HG03039 (cell line): ENCODE measurements around the gene RMC1.
"Not testable (repeated sequence)": the region's sequence is repeated elsewhere in the genome, so short reads cannot be mapped to it uniquely, and the experiment has no call there.

Experiments
- ATAC-seq: cut with Tn5 transposase; IDR thresholded peaks from one replicate; pipeline ENCODE4 v1.9.1; 2021; ENCODE audit warnings: mild to moderate bottlenecking, moderate library complexity; ENCODE audit not compliant: unreplicated experiment

The RMC1 gene

DNA sequence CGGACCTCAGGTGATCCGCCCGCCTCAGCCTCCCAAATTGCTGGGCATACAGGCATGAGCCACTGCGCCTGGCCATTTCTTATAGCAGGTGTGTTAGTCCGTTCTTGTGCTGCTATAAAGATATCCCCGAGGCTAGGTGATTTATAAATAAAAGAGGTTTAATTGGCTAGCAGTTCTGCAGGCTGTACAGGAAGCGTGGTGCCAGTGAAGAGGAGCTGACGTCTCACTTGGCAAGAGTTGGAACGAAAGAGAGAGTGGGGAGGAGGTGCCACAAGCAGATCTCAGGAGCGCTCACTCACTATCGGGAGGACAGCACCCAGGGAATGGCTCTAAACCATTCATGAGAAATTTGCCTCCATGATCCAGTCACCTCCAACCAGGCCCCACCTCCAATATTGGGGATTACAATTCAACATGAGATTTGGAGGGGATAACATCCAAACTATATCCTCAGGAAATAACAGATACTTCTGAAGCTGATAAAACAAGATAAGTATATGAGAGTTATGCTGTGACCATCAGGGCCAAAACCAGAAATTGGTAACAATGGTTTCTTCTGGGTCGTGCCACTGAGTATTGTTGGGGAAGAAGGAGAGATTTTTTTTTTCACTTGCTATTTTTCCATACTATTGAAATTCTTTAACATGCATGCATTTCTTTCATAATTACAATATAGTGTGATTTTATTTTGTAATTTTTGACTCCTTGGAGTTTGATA is 7.4 kb upstream of the RMC1 start:
- no peak for ATAC-seq

DNA sequence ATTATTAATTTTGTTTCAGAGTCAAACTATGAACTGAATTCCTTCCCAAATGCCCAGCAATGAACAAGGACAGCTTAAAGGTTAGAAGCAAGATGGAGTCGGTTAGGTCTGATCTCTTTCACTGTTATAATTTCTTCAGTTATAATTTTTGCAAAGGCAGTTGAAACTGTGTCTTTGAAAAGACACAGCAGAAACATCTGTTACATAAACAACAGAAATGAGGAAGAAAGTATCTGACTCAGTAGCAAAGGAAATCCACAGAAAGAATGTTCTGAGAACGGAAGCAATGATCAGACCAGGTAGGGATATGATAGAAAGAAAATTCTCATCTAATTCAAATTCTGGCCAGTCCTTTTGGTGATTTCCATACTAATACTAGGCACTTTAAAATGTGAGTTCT is 5.2 kb upstream of the RMC1 start:
- ATAC-seq: no peak

GRCh38 chr18:23498877-23499276 is 4.4 kb upstream of the RMC1 start:
- no peak for ATAC-seq

GRCh38 chr18:23499291-23499781 is 4.0 kb upstream of the RMC1 start:
- ATAC-seq: no peak

GRCh38 chr18:23501626-23502025 is 1.7 kb upstream of the RMC1 start:
- ATAC-seq: no peak

DNA sequence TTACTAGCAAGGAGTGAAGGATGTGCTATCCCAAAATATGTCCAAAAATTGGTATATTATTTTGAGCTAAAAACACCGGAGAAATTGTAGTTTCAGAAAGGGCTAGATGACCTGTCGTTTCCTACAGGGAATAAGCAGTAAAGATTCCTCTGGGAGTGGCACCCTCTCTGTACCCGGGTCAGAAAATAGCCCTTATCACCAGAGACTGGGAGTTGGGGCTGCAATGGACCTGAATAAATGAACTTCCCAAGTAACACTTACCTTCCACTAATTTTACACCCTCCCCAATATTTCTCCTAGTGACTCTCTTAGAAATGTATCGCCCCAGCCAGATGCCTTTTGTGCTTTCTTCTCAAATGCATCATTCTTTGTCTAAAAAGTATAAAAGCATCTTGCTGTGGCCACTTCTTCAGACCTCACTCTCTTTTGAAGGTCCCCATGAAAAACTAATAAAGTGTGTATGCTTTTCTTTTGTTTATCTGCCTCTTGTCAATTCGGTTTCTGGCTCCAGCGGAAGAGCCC is 734 bp upstream of the RMC1 start:
- no peak for ATAC-seq

- no peak for ATAC-seq
Measured at GRCh38 chr18:23503963-23504344, 643 bp downstream of the RMC1 start.

DNA sequence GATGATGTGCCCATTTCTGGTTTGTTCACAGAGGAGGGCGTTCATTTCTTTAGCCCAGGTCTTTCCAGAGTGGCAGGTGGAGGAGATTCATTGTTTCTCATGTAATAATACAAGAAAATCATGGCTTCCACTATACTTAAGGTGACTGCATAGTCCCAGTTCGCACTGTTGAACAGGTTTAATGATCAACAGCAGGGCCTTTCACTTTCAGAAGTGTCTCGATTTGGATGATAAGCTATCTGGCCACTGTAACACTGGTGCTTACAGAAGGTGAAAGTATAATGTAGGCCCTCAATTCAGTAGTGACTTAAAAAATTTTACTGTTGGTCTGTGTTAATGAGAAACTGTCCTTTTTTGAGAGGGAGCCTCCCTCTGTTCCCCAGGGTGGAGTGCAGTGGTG is 1.4 kb downstream of the RMC1 start:
- ATAC-seq: no peak

GRCh38 chr18:23506393-23506792 is 3.1 kb downstream of the RMC1 start:
- ATAC-seq: no peak

DNA sequence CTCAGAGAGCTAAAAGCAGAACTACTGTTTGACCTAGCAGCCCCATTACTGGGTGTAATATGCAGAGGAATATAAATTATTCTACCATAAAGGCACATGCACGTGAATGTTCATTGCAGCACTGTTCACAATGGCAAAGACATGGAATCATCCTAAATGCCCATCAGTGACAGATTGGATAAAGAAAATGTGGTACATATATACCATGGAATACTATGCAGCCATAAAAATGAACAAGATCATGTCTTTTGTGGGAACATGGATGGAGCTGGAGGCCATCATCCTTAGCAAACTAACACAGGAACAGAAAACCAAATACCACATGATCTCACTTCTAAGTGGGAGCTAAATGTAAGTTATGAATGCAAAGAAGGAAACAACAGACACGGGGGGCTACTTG is 7.6 kb downstream of the RMC1 start:
- ATAC-seq: not testable (repeated sequence)

GRCh38 chr18:23512216-23512615 is 8.9 kb downstream of the RMC1 start:
- not testable (repeated sequence) for ATAC-seq

DNA sequence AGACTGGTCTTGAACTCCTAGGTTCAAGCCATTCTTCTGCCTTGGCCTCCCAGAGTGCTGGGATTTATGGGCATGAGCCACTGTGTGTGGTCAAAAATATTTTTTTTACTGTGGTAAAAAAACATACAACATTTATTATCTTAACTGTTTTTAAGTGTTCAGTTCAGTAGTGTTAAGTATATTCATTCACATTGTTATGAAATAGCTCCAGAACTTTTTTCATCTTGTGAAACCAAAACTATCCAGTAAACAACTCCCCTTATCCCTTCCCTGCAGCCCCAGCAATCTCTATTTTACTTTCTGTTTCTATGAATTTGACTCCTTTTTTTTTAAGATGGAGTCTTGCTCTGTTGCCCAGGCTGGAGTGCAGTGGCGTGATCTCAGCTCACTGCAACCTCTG is 9.3 kb downstream of the RMC1 start:
- no peak for ATAC-seq

- ATAC-seq: peak; percentile 82
Measured at GRCh38 chr18:23515911-23516546, 12.7 kb downstream of the RMC1 start.

- ATAC-seq: no peak
Measured at GRCh38 chr18:23519734-23520133, 16.4 kb downstream of the RMC1 start.

DNA sequence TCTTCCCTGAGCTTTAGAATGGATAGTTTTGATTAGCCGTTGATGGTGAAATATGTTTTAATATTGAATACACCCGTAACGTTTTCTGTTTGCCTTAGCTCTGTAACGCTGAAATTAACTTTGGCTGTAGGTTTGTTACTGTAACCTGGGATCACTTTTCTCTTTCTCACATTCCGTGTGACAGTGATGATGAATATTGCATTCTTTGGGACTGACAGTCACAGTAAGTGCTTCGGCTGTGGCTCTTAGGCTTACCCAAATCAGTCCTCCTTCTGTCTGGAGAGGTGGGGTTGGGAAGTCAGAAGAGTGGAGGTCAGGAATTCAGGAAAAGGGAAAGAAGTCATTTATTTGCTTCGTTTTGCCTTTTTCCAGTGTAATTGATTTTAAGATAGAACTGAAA is 18.0 kb downstream of the RMC1 start:
- ATAC-seq: no peak

GRCh38 chr18:23521907-23522306 is 18.6 kb downstream of the RMC1 start:
- no peak for ATAC-seq

DNA sequence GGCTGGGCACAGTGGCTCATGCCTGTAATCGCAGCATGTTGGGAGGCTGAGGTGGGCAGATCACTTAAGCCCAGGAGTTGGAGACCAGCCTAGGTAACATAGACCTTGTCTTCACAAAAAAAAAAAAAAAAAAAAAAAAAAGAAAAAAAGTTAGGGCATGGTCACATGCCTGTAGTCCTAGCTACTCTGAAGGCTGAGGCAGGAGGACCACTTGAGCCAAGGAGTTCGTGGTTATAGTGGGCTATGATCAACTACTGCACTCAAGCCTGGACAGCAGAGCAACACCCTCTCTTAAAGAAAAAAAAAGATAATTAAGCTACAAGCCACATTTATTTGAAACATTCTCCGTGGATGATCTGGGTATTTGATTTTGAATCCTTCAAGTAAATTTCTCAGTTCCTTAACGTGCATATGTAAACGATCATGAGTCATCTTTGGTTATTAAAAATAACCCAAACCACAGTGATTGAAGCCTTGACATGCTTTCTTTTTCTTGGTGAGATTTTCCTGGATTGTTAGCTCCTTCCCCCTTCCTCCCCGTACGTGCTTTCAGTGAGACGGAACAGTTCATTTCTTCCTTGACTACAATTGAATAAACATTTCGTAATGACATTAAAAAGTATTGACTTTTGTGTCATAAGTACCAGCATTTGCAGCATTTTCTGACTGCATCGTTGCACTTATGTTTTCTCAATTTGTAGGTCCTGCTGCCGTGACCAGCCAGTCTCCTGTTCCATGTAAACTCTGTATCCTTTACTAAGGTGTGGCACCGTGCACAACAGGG is 20.3 kb downstream of the RMC1 start:
- ATAC-seq: no peak

DNA sequence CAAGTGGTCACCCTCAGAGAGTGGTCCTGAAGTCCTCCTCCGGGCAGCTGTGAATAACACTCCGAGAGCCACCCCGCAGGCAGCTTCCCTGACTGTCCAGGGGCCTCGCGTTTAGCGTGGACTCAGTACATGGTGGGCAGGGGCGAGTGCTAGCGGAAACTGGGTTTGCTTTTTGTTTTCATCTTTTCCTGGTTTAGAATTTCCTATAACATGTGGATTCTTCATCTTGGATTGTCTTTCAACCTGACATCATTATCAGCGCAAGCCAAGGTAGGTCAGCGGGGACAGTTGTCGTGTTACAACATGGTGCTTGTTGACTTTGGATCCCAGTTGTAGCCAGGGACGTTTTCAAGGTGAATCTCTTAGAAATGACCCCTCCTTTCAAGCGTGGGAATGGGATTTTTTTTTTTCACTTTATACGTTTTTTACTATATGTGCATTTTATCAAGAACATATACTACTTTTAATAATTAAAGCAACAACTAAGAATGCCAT is 20.9 kb downstream of the RMC1 start:
- ATAC-seq: no peak

DNA sequence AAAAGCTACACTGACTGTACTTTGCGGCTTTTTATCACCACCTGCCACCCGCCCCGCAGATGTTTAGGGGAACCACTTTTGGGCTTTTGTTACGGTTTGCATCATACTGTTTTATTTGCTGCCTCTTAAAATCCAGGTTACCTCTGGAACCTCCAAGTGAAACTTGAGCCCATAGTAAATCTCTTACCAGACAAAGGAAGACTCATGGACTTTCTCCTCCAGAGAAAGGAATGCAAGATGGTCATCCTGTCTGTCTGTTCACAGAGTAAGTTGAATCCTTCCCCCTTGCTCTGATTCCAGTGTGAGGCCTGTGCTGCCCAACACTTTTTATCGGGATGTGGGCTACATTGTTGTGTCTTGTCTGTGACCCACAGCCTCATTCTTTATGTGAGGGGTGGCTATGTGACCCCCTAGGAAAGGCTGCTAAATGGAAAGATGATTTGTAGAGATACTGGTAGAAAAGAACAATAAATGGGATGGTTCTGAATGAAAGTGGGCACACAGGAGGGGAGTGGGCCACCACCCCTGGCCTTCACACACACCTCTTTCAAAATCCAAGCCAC is 23.3 kb downstream of the RMC1 start:
- no peak for ATAC-seq

- ATAC-seq: no peak
Measured at GRCh38 chr18:23528580-23529472, 25.5 kb downstream of the RMC1 start.
